HG03095 (cell line): ENCODE data around the gene EVPL.
A peak's percentile ranks its signal among the peaks of the same experiment; 100 is the strongest.
"Not testable (repeated sequence)": the region's sequence is repeated elsewhere in the genome, so short reads cannot be mapped to it uniquely, and the experiment has no call there.

Experiments
- ATAC-seq: cut with Tn5 transposase; IDR thresholded peaks from one replicate; pipeline ENCODE4 v1.9.1; 2021; ENCODE audit warnings: moderate library complexity; ENCODE audit not compliant: unreplicated experiment

Gene EVPL

GRCh38 chr17:76027159-76027839 lies at the start of gene EVPL:
Gene EVPL (minus strand): TSS chr17:76027306. CDS start chr17:76027198, 108 bp downstream.
- ATAC-seq, result no peak

GRCh38 chr17:76076146-76076764 lies 49.1 kb upstream of the EVPL start:
- ATAC-seq, result no peak

GRCh38 chr17:76075364-76076145 lies 48.4 kb upstream of the EVPL start:
- no peak for ATAC-seq

- no peak for ATAC-seq
Measured at GRCh38 chr17:76074390-76075363, 47.6 kb upstream of the EVPL start, which contains the start of gene GALR2. Gene GALR2 (plus strand): TSS chr17:76074781. CDS start chr17:76074884, 103 bp downstream.

GRCh38 chr17:76072148-76072858 lies 45.2 kb upstream of the EVPL start, which contains the start of gene SRP68:
Gene SRP68 (minus strand): TSS chr17:76072517. CDS start chr17:76072491, 26 bp downstream.
- ATAC-seq, result peak; percentile 85

GRCh38 chr17:76071531-76072147 lies 44.5 kb upstream of the EVPL start:
- ATAC-seq, result no peak

GRCh38 chr17:76065775-76066174 lies 38.7 kb upstream of the EVPL start:
- ATAC-seq, result no peak

GRCh38 chr17:76063875-76064546 lies 36.9 kb upstream of the EVPL start:
- no peak for ATAC-seq

- ATAC-seq, result not testable (repeated sequence)
Measured at GRCh38 chr17:76058264-76058663, 31.2 kb upstream of the EVPL start.

- ATAC-seq, result no peak
Measured at GRCh38 chr17:76056882-76057281, 29.8 kb upstream of the EVPL start.

- ATAC-seq, result no peak
Measured at GRCh38 chr17:76054112-76054476, 27.0 kb upstream of the EVPL start.

GRCh38 chr17:76053246-76054111 lies 26.4 kb upstream of the EVPL start:
- no peak for ATAC-seq

- ATAC-seq, result no peak
Measured at GRCh38 chr17:76051561-76051960, 24.5 kb upstream of the EVPL start.

- ATAC-seq, result no peak
Measured at GRCh38 chr17:76050538-76051467, 23.7 kb upstream of the EVPL start.

GRCh38 chr17:76049836-76050537 lies 22.9 kb upstream of the EVPL start:
- no peak for ATAC-seq

- ATAC-seq, result no peak
Measured at GRCh38 chr17:76049239-76049638, 22.1 kb upstream of the EVPL start.
